Measurements from ENCODE around the gene DOCK8.

GRCh38 chr9:296411-296810, 81.7 kb downstream of the DOCK8 start:
- no peak for TF ChIP-seq EP300 (IDR thresholded peaks at IDR 0.05)
- TF ChIP-seq POLR2A (IDR thresholded peaks at IDR 0.05): no peak
- TF ChIP-seq POLR2AphosphoS5 (IDR thresholded peaks at IDR 0.05): no peak
